Right atrium auricular region (tissue), 2 donors: Measurements from ENCODE around the gene TAF10. TPM values are rescaled to one million over a fixed set of nuclear protein-coding genes. Genes with fewer than 3 reads are reported as not detected.

Experiments
- DNase-seq: peaks from one replicate; pipeline ENCODE4 v3.0.0-alpha.2; 2019; ENCODE audit warnings: low spot score
- H3K27ac ChIP-seq, 2 donors: fragments of 200-600 bp; sonication (generic); 1 replicate in 1 of 2; 2 replicates in 1 of 2; pipeline ENCODE4 v1.5.1; 2016 to 2019
- H3K27me3 ChIP-seq, 2 donors: fragments of 200-600 bp; sonication (generic); one replicate each; pipeline versions ENCODE4 v1.5.1 to v1.6.0; 2017 to 2019
- H3K36me3 ChIP-seq: fragments of 200-600 bp; sonication (generic); one replicate; pipeline ENCODE4 v1.5.1; 2016
- H3K4me1 ChIP-seq, 2 donors: fragments of 200-600 bp; sonication (generic); one replicate each; pipeline versions ENCODE4 v1.5.1 to v1.6.0; 2017 to 2019
- H3K4me3 ChIP-seq, 2 donors: fragments of 200-600 bp; sonication (generic); 1 replicate in 1 of 2; 2 replicates in 1 of 2; pipeline ENCODE4 v1.5.1; 2017 to 2019; ENCODE audit warnings: mild to moderate bottlenecking in 1 of 2, moderate library complexity in 1 of 2
- H3K9me3 ChIP-seq, 2 donors: fragments of 200-600 bp; sonication (generic); one replicate each; pipeline ENCODE4 v1.5.1; 2019
- CTCF ChIP-seq, 2 donors: fragments of 200-600 bp; sonication (generic); IDR thresholded peaks; one replicate each; pipeline ENCODE4 v1.5.1; 2019; ENCODE audit warnings: antibody characterized with exemption in 2 of 2
- total RNA-seq, 2 donors: library from RNA; depleted of rRNA; stranded (reverse); fragments of >200 nt; gene quantifications; one replicate each; pipeline ENCODE4 v1.1.0, GENCODE V29; 2016

The TAF10 gene
- total RNA-seq, 2 donors from 2014 or later = 26.6 to 54.0 TPM

DNA sequence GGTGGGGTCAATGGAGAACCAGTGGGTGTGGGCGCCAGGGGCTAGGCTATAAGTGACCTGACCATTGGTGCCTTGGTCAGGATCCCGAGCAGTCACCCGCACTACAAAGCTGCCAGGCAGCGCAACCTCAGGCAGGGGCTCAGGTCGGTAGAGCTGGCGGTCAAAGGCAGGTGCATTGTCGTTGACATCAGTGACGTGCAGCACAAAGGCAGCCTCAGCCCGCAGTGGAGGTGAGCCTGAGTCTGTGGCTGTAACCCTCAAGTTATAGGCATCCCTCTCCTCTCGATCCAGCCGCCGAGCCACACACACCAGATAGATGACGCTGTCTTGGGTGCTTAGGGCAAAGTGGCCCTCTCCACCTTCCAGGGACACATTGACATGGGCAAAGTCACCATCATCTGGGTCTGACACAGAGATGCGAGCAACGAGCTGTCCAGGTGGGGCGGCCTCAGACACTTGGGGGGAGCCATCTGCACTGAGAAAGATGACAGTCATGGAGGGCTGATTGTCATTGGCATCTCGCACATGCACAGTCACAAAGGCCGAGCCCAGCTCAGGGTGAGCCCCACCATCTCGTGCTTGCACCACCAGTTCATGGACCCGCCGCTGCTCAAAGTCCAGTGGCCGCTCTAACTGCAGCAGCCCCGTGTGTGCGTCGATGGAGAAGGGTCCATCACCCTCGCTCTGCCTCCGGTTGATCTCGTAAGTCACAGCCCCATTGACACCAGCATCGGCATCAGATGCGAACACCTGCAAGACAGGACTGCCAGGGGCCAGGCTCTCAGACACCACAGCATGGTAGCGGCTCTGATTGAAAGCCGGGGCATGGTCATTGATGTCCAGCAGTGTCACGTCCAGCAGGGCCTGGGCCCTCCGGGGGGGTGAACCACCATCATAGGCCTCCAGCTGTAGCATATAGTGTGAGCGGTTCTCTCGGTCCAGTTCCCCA lies 28.3 kb upstream of the TAF10 start:
- no peaks in the 10 kb centered on the region for H3K9me3 ChIP-seq
- peaks cover 0 to 44% of the 10 kb centered on the region in 2 donors for H3K4me1 ChIP-seq
- peaks cover 17% of the 10 kb centered on the region for H3K36me3 ChIP-seq
- no peak overlapping the region for H3K27ac ChIP-seq
- DNase-seq = no peak
- no peaks in the 10 kb centered on the region for H3K27me3 ChIP-seq
- H3K4me3 ChIP-seq = no peak overlapping the region
- TF ChIP-seq CTCF (IDR thresholded peaks at IDR 0.05) = no peak

- H3K9me3 ChIP-seq = no peaks in the 10 kb centered on the region
- peaks cover 21% of the 10 kb centered on the region for H3K36me3 ChIP-seq
- H3K4me1 ChIP-seq = peaks cover 0 to 57% of the 10 kb centered on the region in 2 donors
- no peaks in the 10 kb centered on the region for H3K27me3 ChIP-seq
- DNase-seq = no peak
- no peak overlapping the region for H3K4me3 ChIP-seq
- H3K27ac ChIP-seq = no peak overlapping the region
- no peak for TF ChIP-seq CTCF (IDR thresholded peaks at IDR 0.05)
Observed at GRCh38 chr11:6638429-6638828, 26.4 kb upstream of the TAF10 start.

DNA sequence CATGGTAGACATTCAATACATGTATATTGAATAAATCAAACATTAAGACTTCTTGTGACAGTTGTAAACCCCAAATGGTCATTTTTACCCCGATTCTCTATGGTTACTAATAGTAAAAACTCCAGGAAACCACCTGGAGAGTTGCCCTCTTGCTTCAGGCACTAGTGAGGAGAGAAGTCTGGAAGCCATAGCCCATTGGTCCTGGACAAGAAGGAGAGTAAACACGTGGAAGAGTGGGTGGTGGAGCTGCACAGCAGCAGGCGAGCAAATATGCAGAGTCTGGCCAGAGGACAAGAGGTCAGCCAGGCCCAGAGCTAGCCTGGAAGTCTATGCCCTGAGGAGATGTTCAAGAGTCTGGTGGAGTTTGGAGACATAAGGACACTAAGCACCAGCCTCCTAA lies 25.9 kb upstream of the TAF10 start:
- no peak for DNase-seq
- peaks cover 0 to 62% of the 10 kb centered on the region in 2 donors for H3K4me1 ChIP-seq

GRCh38 chr11:6636480-6636879 lies 24.5 kb upstream of the TAF10 start:
- peaks cover 38% of the 10 kb centered on the region for H3K36me3 ChIP-seq

More for the DNA sequence above, 25.9 kb upstream of the TAF10 start:
- Histone ChIP-seq H3K9me3 (no peaks in the 10 kb centered on the region), H3K27me3 (no peaks in the 10 kb centered on the region), H3K4me3 (no peak overlapping the region), H3K27ac (no peak overlapping the region), H3K36me3 (peaks cover 27% of the 10 kb centered on the region)
- no peak for TF ChIP-seq CTCF (IDR thresholded peaks at IDR 0.05)

GRCh38 chr11:6635082-6635932 lies 23.3 kb upstream of the TAF10 start:
- no peak for DNase-seq
- no peaks in the 10 kb centered on the region for H3K9me3 ChIP-seq
- H3K27ac ChIP-seq = peak overlapping the region; percentile 44 to 64
- TF ChIP-seq CTCF (IDR thresholded peaks at IDR 0.05) = no peak
- H3K27me3 ChIP-seq = no peaks in the 10 kb centered on the region
- H3K4me1 ChIP-seq = peaks cover 0 to 62% of the 10 kb centered on the region in 2 donors
- H3K4me3 ChIP-seq = no peak overlapping the region
- H3K36me3 ChIP-seq = peaks cover 31% of the 10 kb centered on the region

More at GRCh38 chr11:6636480-6636879, 24.5 kb upstream of the TAF10 start:
- no peak overlapping the region for H3K4me3 ChIP-seq
- H3K27ac ChIP-seq = no peak overlapping the region
- H3K4me1 ChIP-seq = peaks cover 0 to 62% of the 10 kb centered on the region in 2 donors
- TF ChIP-seq CTCF (IDR thresholded peaks at IDR 0.05) = no peak
- H3K9me3 ChIP-seq = no peaks in the 10 kb centered on the region
- DNase-seq = no peak
- H3K27me3 ChIP-seq = no peaks in the 10 kb centered on the region
